Erythroblast (primary cell): ENCODE data around the gene GRPEL1.

Experiments used
- DNase-seq, 2 experiments: peaks; one replicate each; lab custom pipeline; 2025; lab: John Stamatoyannopoulos, UW
- GATA1 ChIP-seq: IDR thresholded peaks from 2 replicates; pipeline ENCODE4 v1.6.1; 2011; ENCODE audit warnings: low read depth, mild to moderate bottlenecking, control low read depth, low read length, moderate library complexity
- POLR2A ChIP-seq: IDR thresholded peaks from 2 replicates; pipeline ENCODE4 v1.6.1; 2011; ENCODE audit warnings: mild to moderate bottlenecking, low read length

GRPEL1 gene

GRCh38 chr4:7021930-7022664, 45.8 kb downstream of the GRPEL1 start:
- TF ChIP-seq GATA1 (no peak), POLR2A (no peak)

DNA sequence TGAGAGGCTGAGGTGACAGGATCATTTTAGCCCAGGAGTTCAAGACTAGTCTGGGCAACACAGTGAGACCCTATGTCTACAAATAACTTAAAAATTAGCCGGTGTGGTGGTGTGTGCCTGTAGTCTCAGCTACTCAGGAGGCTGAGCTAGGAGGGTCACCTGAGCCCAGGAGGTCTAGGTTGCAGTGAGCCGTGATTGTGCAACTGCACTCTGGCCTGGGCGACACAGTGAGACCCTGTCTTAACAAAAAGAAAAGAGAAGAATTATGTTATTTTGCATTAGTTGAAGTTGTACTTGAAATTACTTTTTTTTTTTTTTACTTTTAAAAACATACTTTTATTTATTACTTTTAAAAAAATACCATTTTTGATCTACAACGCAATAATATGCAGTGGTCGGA, 46.5 kb downstream of the GRPEL1 start:
- TF ChIP-seq POLR2A (no peak), GATA1 (no peak)
- DNase-seq: no peak

More at GRCh38 chr4:7021930-7022664, 45.8 kb downstream of the GRPEL1 start:
- no peak for DNase-seq

GRCh38 chr4:7020856-7021255, 47.0 kb downstream of the GRPEL1 start:
- no peak for TF ChIP-seq GATA1
- no peak for TF ChIP-seq POLR2A
- DNase-seq: no peak

DNA sequence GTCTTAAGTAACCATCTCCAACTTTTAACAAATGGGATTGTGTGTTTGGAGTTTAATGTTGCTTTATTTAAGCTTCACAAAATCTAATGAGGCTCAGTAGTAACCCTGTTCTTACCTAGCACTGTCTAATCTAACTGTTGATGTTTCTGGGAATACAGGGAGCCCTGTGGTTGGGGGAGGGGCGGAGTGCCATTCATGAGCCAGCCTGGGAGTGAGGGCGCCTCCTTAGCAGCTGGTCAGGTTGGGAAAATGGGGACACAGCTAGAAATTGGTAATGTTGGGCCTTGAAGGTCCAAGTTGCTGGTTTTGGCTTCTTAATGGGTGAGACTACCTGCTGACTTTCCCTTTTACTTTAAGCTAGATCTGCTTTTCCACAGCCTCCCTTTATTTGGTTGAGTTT, 47.6 kb downstream of the GRPEL1 start:
- TF ChIP-seq GATA1 (no peak), POLR2A (no peak)
- DNase-seq: no peak

DNA sequence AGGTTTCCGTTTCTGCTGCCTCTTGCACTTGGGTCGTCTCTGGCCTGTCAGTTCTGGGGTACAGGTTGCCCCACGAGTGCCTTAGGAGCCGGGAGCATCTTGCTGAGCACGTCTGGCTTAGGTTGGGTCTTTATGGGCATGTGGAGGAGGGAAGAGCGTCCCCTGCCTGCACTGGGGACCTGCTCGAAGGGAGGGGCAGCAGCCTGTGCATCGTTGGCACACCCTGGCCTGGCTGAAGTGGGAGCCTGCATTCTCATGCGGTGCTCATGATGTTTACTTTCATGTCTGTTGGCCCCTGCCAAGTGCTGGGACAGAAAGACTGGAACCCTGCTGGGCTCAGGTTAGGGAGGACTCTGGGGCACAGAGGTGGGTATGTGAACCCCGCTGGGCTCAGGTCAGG, 48.5 kb downstream of the GRPEL1 start:
- DNase-seq: no peak
- TF ChIP-seq GATA1 (no peak), POLR2A (no peak)

DNA sequence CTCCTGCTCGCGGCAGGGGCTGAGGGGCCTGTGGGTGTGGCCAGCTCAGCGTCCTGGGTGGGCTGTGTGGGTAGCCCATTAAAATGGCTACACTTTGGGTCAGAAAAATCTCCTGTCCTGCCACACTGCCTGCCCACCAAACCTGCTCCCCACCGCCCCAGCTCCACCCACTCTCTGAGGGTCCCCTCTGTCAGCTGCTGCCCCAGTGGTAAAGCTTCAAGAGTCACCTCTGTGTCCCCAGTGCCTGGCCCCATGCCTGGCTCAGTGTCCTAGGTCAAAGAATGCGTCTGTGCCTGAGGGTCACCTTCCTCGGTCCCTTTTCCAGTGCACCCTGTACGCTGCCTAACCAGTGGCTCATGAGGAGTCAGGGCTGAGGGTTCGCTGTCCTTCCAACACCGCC, 49.6 kb downstream of the GRPEL1 start:
- no peak for DNase-seq
- TF ChIP-seq GATA1: no peak
- no peak for TF ChIP-seq POLR2A

- no peak for DNase-seq
- TF ChIP-seq GATA1 (no peak), POLR2A (no peak)
Measured at GRCh38 chr4:7017446-7018048, 50.3 kb downstream of the GRPEL1 start.

- DNase-seq: no peak
- no peak for TF ChIP-seq POLR2A
- no peak for TF ChIP-seq GATA1
Measured at GRCh38 chr4:7016512-7016911, 51.4 kb downstream of the GRPEL1 start.

GRCh38 chr4:7016086-7016485, 51.8 kb downstream of the GRPEL1 start:
- DNase-seq: no peak
- TF ChIP-seq GATA1 (no peak), POLR2A (no peak)

DNA sequence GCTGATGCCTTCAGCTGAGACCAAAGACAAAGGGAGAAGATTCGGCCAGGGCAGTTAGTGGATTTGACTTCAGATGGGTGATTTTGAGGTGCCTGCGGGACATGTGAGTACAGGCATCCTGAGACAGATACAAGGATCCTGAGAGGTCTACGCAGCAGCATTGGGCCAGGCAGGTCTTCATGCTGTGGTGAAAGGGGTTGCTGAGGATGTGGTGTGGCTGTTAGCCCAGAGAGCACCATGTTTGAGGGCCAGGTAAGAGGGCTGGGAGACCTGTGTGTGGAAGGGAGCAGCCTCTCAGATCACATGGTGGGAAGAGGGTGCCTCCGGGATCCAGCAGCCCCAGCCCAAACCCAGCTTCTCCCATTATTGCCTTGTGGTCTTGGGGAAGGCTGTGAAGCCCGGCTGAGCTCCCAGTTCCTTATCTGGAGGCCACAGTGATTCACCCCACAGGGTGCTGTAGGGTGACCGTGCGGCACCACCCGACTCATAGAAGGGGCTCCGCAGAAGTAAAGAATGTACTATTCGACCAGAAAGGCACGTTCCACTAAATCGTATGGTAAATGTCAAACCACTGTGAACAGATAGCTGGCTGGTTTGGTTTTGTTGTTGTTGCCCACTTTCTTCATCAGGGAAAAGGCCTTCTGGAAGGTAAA, 52.4 kb downstream of the GRPEL1 start:
- TF ChIP-seq POLR2A (no peak), GATA1 (no peak)
- no peak for DNase-seq

- TF ChIP-seq GATA1: no peak
- no peak for TF ChIP-seq POLR2A
- no peak for DNase-seq
Measured at GRCh38 chr4:7014815-7015214, 53.0 kb downstream of the GRPEL1 start.

DNA sequence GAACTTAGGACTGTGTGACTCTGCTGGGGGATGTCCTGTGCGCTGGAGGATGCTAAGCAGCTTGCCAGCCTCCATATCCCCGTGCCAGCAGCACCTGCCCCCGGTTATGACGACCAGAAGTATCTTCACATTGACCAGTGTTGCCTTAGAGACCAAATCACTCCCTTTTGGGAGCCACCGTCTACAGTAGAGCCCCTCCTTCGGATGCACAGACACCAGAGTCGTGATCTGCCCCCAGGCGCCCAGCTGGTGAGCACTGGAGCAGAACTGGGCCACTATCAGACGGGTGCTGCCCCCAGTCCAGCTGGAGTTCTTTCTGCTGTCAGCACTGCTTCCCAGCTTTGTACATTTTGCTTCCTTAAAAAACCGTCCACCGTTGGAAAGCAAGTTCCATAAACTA, 54.7 kb downstream of the GRPEL1 start:
- TF ChIP-seq POLR2A: no peak
- TF ChIP-seq GATA1: no peak
- no peak for DNase-seq

DNA sequence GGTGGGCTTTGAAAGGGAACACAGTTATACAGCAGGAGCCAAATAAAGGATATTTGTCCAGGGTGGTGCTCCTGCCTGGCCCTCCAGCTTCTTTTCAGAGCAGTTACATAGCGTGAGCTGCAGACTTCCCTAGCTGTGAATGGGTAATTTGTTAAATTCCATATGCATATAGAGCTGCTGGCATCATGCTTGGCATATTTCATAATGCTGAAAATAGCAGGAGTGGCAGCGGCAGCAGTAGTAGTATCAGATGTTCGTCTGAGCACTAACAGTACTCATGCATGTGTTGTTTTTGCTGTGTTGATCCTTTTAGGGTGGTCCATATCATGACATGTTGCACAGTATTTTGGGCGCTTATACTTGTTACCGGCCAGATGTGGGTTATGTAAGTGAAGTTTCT, 58.3 kb downstream of the GRPEL1 start:
- TF ChIP-seq GATA1 (no peak), POLR2A (no peak)
- no peak for DNase-seq
